ENCODE results near the gene OR4D1. TPM values are rescaled to one million over a fixed set of nuclear protein-coding genes. Genes with fewer than 3 reads are reported as not detected.

OR4D1 gene
- total and polyA plus RNA-seq, 10 donors, result 0.09 to 0.46 (median 0.19) TPM; not detected in 1

DNA sequence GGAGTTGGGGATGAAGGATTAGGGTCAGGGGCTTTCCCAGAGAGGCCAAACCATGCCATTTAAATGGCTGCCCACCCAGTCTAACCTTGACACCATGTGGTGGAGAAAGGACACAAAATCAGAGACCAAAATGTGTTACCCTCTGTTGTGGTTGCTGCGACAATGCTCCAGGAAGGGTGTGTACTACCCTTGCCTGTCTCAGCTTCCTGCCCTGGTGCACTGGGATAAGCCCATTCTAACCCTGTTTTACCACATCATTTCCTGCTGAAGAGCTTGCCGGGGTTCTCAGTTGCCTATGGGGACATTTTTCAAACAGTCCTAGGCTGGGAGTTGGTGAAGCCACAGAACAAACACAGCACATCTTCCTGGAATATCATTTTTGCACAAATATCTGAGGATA lies 4.9 kb downstream of the OR4D1 start:
- no peaks in the 10 kb centered on the region for H3K36me3 ChIP-seq
- H3K4me3 ChIP-seq, result no peak overlapping the region
- intact Hi-C loops (cut with DNase I; ENCODE audit: low total_unique reads), result no loop called here
- DNase-seq, result no peak
- no peaks in the 10 kb centered on the region for H3K9me3 ChIP-seq
- peaks cover 7 to 36% (median 28%) of the 10 kb centered on the region in 6 donors for H3K4me1 ChIP-seq
- WGBS, 5 donors, result 6 to 21% (median 12%) methylated on average over 1 to 2 of the region's 2 CpGs
- TF ChIP-seq POLR2AphosphoS5 (IDR thresholded peaks at IDR 0.05) (peak in 2 of 3 donors; percentile 29 to 88), CTCF (IDR thresholded peaks at IDR 0.05 in 8 of 11, conservative IDR thresholded peaks at IDR 0.05 in 3 of 11) (no peak), POLR2A (IDR thresholded peaks at IDR 0.05) (peak in 1 of 3 donors; percentile 6)
- peak overlapping the region; percentile 12 to 85 (median 75) for H3K27ac ChIP-seq
- peaks cover 0 to 34% (median 9%) of the 10 kb centered on the region in 7 donors for H3K27me3 ChIP-seq (replicated peaks in 1 of 7)

GRCh38 chr17:58153671-58154070 lies 5.5 kb downstream of the OR4D1 start:
- Histone ChIP-seq H3K27me3 (replicated peaks in 1 of 7) (peaks cover 0 to 35% (median 9%) of the 10 kb centered on the region in 7 donors), H3K4me1 (peaks cover 7 to 37% (median 28%) of the 10 kb centered on the region in 6 donors), H3K4me3 (no peak overlapping the region), H3K9me3 (no peaks in the 10 kb centered on the region), H3K36me3 (no peaks in the 10 kb centered on the region), H3K27ac (peak overlapping the region in 7 of 8 donors; percentile 12 to 85 (median 77))
- intact Hi-C loops (cut with DNase I; ENCODE audit: low total_unique reads), result no loop called here
- TF ChIP-seq POLR2A (IDR thresholded peaks at IDR 0.05) (no peak), POLR2AphosphoS5 (IDR thresholded peaks at IDR 0.05) (no peak), CTCF (IDR thresholded peaks at IDR 0.05 in 8 of 11, conservative IDR thresholded peaks at IDR 0.05 in 3 of 11) (no peak)
- DNase-seq, result no peak

DNA sequence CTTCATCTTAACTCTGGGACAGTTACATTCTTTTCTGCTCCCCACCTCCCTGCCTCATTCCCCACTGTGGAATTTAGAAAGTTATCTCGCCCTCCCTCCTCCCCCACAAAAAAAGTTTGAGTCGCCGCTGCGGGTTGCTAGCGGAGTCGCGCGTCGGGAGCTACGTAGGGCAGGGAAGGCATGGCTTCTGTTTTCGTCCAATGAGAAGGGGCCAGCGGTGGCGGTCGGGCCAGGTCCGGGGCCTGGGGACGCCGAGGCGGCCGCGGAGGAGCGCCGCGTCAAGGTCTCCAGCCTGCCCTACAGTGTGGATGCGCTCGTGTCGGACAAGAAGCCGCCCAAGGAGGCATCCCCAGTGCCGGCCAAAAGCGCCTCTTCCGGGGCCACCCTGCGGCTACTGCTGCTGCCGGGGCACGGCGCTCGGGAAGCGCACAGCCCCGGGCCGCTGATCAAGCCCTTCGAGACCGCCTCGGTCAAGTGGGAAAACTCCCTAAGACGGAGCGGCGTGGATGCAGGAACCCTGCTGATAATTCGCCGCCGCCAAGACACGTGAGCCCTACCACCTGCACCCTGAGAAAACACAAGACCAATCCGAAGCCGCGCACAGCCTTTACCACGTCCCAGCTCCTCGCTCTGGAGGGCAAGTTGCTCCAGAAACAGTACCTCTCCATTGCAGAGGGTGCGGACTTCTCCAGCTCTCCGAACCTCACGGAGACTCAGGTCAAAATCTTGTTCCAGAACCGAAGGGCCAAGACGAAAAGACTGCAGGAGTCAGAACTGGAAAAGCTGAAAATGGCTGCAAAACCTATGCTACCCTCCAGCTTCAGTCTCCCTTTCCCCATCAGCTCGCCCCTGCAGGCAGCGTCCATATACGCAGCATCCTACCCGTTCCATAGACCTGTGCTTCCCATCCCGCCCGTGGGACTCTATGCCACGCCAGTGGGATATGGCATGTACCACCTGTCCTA lies 8.9 kb downstream of the OR4D1 start:
- H3K27ac ChIP-seq, result peak overlapping the region; percentile 51 to 82 (median 74)
- H3K27me3 ChIP-seq (replicated peaks in 1 of 7), result peaks cover 0 to 40% (median 9%) of the 10 kb centered on the region in 7 donors
- 2 to 4% (median 3%) methylated on average over 36 to 65 of the region's 65 CpGs for WGBS, 5 donors

More for the DNA sequence above, 8.9 kb downstream of the OR4D1 start:
- no peak for TF ChIP-seq CTCF (IDR thresholded peaks at IDR 0.05 in 8 of 11, conservative IDR thresholded peaks at IDR 0.05 in 3 of 11)
- peak; percentile 34 to 77 (median 74) for TF ChIP-seq POLR2AphosphoS5 (IDR thresholded peaks at IDR 0.05)
- no peak for TF ChIP-seq POLR2A (IDR thresholded peaks at IDR 0.05)
- Histone ChIP-seq H3K36me3 (no peaks in the 10 kb centered on the region), H3K4me1 (peaks cover 7 to 36% (median 27%) of the 10 kb centered on the region in 6 donors), H3K4me3 (peak overlapping the region; percentile 32 to 69 (median 46)), H3K9me3 (no peaks in the 10 kb centered on the region)
- intact Hi-C loops (cut with DNase I; ENCODE audit: low total_unique reads), result no loop called here
- DNase-seq, result peak; percentile 80
